K562 (cell line): ENCODE measurements around the gene LAMA4.

Experiments
- BACH1 ChIP-seq: fragments of 200-800 bp; sonication (Bioruptor generic); IDR thresholded peaks from 2 replicates; pipeline ENCODE4 v1.6.1; 2016; ENCODE audit warnings: missing genetic modification characterization, missing compliant biosample characterization
- BRD4 ChIP-seq: fragments of 200-600 bp; sonication (generic); IDR thresholded peaks from 2 replicates; pipeline ENCODE4 v1.6.1; 2017; ENCODE audit warnings: inconsistent platforms
- CBFA2T3 ChIP-seq: fragments of 450-650 bp; IDR thresholded peaks from 2 replicates; pipeline ENCODE4 v1.6.1; 2017
- CTCF ChIP-seq, 3 experiments: IDR thresholded peaks in 2 of 3; conservative IDR thresholded peaks in 1 of 3; 2 replicates each; pipeline ENCODE4 v1.5.1; 2011 to 2012; ENCODE audit warnings: low read length in 3 of 3, mild to moderate bottlenecking in 3 of 3, control low read depth in 2 of 3, improper control_type of control experiment in 1 of 3, inconsistent platforms in 1 of 3, low read depth in 1 of 3, mixed read lengths in 1 of 3, moderate library complexity in 1 of 3; ENCODE audit not compliant: insufficient read depth in 2 of 3
- ETV6 ChIP-seq, 3 experiments: fragments of 150-350 bp in 1 of 3; sonication (generic) in 1 of 3; formaldehyde crosslinking in 1 of 3; IDR thresholded peaks; 2 replicates each; pipeline versions ENCODE4 v1.6.1 to v1.8.0; 2014 to 2022; ENCODE audit warnings: borderline replicate concordance in 2 of 3, low read depth in 2 of 3, antibody characterized with exemption in 1 of 3, low read length in 1 of 3, mild to moderate bottlenecking in 1 of 3, missing genetic modification reagents in 1 of 3
- JUND ChIP-seq, 2 experiments: IDR thresholded peaks; 2 replicates in 1 of 2; 3 replicates in 1 of 2; pipeline ENCODE4 v1.6.1; 2011; ENCODE audit warnings: borderline replicate concordance in 2 of 2, low read depth in 2 of 2, low read length in 2 of 2, improper control_type of control experiment in 1 of 2, missing biosample characterization in 1 of 2, missing genetic modification characterization in 1 of 2, missing genetic modification reagents in 1 of 2
- MED1 ChIP-seq: sonication (generic); formaldehyde crosslinking; IDR thresholded peaks from 2 replicates; pipeline ENCODE4 v1.8.1; 2023; ENCODE audit warnings: missing genetic modification reagents, borderline replicate concordance
- RCOR1 ChIP-seq, 2 experiments: IDR thresholded peaks; 2 replicates each; pipeline ENCODE4 v1.6.1; 2012; ENCODE audit warnings: low read depth in 2 of 2, low read length in 2 of 2, borderline replicate concordance in 1 of 2, improper control_type of control experiment in 1 of 2
- SP2 ChIP-seq: IDR thresholded peaks from 2 replicates; pipeline ENCODE4 v1.6.1; 2011; ENCODE audit warnings: mild to moderate bottlenecking, low read depth, low read length, moderate library complexity; ENCODE audit not compliant: poor library complexity, severe bottlenecking; ENCODE audit errors: extremely low read depth
- SREBF2 ChIP-seq: sonication (generic); formaldehyde crosslinking; IDR thresholded peaks from 2 replicates; pipeline ENCODE4 v1.4.0; 2020; ENCODE audit warnings: mild to moderate bottlenecking, missing genetic modification reagents
- YY1 ChIP-seq, 3 experiments: IDR thresholded peaks; 2 replicates each; pipeline ENCODE4 v1.6.1; 2011; ENCODE audit warnings: low read length in 2 of 3, mild to moderate bottlenecking in 2 of 3, moderate library complexity in 2 of 3, borderline replicate concordance in 1 of 3, control low read depth in 1 of 3, low read depth in 1 of 3; ENCODE audit not compliant: insufficient read depth in 3 of 3, insufficient replicate concordance in 2 of 3, control insufficient read depth in 1 of 3, insufficient read length in 1 of 3; ENCODE audit errors: extremely low read depth in 1 of 3
- TF ChIP-seq, protein P1 (sequence below): sonication (generic); formaldehyde crosslinking; IDR thresholded peaks from 2 replicates; pipeline ENCODE4 v1.8.1; 2023; ENCODE audit warnings: mild to moderate bottlenecking, missing genetic modification reagents
- TF ChIP-seq, protein P2 (sequence below): fragments of 450-650 bp; formaldehyde crosslinking; IDR thresholded peaks from 2 replicates; pipeline ENCODE4 v1.4.0; 2020; ENCODE audit warnings: mild to moderate bottlenecking, moderate library complexity

DNA sequence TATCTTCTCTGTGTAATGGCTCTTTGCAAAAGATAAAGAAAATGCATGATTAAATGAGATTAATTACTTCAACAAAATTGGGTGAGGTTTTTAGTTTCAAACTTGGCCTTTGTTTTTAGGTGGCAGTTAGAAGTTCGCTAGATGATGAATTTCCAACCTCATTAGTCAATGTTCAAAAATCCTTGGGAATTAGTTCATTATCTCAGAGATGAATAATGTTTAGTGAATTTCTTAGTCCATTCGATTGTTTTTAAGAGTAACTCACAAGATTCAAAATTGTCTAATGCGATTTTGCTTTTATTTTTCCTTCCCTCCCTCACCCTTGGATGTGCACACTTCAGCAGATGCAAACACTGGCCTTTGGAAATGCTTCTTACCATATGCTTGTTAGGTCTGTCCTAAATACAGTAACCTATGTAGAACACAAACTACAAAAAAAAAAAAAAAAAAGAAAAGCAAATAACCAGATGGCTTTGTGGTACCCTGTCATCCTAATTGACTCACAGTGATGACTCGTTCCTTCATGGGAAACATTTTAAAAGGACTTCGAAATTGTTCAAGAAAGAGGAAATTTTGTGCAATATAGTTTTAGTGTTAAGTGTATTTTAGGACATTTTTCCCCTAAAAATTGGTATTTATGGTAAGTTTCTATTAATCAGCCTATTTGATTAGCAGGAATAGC lies 100.3 kb downstream of the LAMA4 start:
- TF ChIP-seq RCOR1 (IDR thresholded peaks at IDR 0.05; ENCODE audit: borderline replicate concordance in 1 of 2, low read depth in 2 of 2, low read length in 2 of 2) (no peak), CTCF (IDR thresholded peaks at IDR 0.05 in 2 of 3, conservative IDR thresholded peaks at IDR 0.05 in 1 of 3; ENCODE audit: insufficient read depth in 2 of 3, low read depth in 1 of 3, low read length in 3 of 3) (no peak), BRD4 (no peak), BACH1 (tag) (no peak), MED1 (CRISPR knock-in tag) (no peak), CBFA2T3 (no peak), JUND (IDR thresholded peaks at IDR 0.05; ENCODE audit: borderline replicate concordance, low read depth, low read length) (peak; percentile 21; the same call in 1 of the 2 replicates), JUND (tag; IDR thresholded peaks at IDR 0.05; ENCODE audit: borderline replicate concordance, low read depth, low read length) (peak; percentile 77; the same call in 2 of the 3 replicates), SP2 (no peak), SREBF2 (no peak), ETV6 (IDR thresholded peaks at IDR 0.05; ENCODE audit: borderline replicate concordance in 1 of 2, low read depth in 2 of 2, low read length in 1 of 2) (no peak), ETV6 (CRISPR knock-in tag; IDR thresholded peaks at IDR 0.05; ENCODE audit: borderline replicate concordance) (no peak), YY1 (IDR thresholded peaks at IDR 0.05; ENCODE audit: borderline replicate concordance in 1 of 3, control insufficient read depth in 1 of 3, extremely low read depth in 1 of 3, insufficient read depth in 3 of 3, insufficient read length in 1 of 3, insufficient replicate concordance in 2 of 3, low read depth in 1 of 3, low read length in 2 of 3) (no peak)
- TF ChIP-seq, protein P1, sequence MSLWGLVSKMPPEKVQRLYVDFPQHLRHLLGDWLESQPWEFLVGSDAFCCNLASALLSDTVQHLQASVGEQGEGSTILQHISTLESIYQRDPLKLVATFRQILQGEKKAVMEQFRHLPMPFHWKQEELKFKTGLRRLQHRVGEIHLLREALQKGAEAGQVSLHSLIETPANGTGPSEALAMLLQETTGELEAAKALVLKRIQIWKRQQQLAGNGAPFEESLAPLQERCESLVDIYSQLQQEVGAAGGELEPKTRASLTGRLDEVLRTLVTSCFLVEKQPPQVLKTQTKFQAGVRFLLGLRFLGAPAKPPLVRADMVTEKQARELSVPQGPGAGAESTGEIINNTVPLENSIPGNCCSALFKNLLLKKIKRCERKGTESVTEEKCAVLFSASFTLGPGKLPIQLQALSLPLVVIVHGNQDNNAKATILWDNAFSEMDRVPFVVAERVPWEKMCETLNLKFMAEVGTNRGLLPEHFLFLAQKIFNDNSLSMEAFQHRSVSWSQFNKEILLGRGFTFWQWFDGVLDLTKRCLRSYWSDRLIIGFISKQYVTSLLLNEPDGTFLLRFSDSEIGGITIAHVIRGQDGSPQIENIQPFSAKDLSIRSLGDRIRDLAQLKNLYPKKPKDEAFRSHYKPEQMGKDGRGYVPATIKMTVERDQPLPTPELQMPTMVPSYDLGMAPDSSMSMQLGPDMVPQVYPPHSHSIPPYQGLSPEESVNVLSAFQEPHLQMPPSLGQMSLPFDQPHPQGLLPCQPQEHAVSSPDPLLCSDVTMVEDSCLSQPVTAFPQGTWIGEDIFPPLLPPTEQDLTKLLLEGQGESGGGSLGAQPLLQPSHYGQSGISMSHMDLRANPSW (CRISPR knock-in tag) = no peak
- TF ChIP-seq, protein P2, sequence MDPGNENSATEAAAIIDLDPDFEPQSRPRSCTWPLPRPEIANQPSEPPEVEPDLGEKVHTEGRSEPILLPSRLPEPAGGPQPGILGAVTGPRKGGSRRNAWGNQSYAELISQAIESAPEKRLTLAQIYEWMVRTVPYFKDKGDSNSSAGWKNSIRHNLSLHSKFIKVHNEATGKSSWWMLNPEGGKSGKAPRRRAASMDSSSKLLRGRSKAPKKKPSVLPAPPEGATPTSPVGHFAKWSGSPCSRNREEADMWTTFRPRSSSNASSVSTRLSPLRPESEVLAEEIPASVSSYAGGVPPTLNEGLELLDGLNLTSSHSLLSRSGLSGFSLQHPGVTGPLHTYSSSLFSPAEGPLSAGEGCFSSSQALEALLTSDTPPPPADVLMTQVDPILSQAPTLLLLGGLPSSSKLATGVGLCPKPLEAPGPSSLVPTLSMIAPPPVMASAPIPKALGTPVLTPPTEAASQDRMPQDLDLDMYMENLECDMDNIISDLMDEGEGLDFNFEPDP (CRISPR knock-in tag) = no peak
